Neural progenitor cell (in vitro differentiated cells): ENCODE results near the gene SCYGR4. TPM values are rescaled to one million over a fixed set of nuclear protein-coding genes. Genes with fewer than 3 reads are reported as not detected.

Source experiments
- DNase-seq: peaks from one replicate; pipeline ENCODE4 v3.0.0-alpha.2; 2016; ENCODE audit warnings: low spot score
- H2AFZ ChIP-seq: fragments of 200-600 bp; sonication (generic); replicated peaks from 2 replicates; pipeline ENCODE4 v1.6.1; 2016; ENCODE audit warnings: antibody characterized with exemption
- H3F3A ChIP-seq: fragments of 200-600 bp; sonication (generic); 2 replicates; pipeline ENCODE4 v1.6.1; 2016; ENCODE audit warnings: antibody characterized with exemption, low read depth
- H3K27ac ChIP-seq: fragments of 200-600 bp; sonication (generic); 2 replicates; pipeline ENCODE4 v1.5.1; 2016; ENCODE audit warnings: mild to moderate bottlenecking
- H3K27me3 ChIP-seq: fragments of 200-600 bp; sonication (generic); 2 replicates; pipeline ENCODE4 v1.6.1; 2016; ENCODE audit warnings: mild to moderate bottlenecking, moderate library complexity
- H3K36me3 ChIP-seq: fragments of 200-600 bp; sonication (generic); 2 replicates; pipeline ENCODE4 v1.5.1; 2016
- H3K4me1 ChIP-seq: fragments of 200-600 bp; sonication (generic); 2 replicates; pipeline ENCODE4 v1.6.1; 2016; ENCODE audit warnings: mixed run types
- H3K4me2 ChIP-seq: fragments of 200-600 bp; sonication (generic); 2 replicates; pipeline ENCODE4 v1.6.1; 2016
- H3K4me3 ChIP-seq: fragments of 200-600 bp; sonication (generic); 2 replicates; pipeline ENCODE4 v1.5.1; 2016
- H3K79me2 ChIP-seq: fragments of 200-600 bp; sonication (generic); 2 replicates; pipeline ENCODE4 v1.6.1; 2016; ENCODE audit warnings: low read depth
- H3K9ac ChIP-seq: fragments of 200-600 bp; sonication (generic); 2 replicates; pipeline ENCODE4 v1.6.1; 2016
- H3K9me3 ChIP-seq: fragments of 200-600 bp; sonication (generic); 2 replicates; pipeline ENCODE4 v1.5.1; 2016; ENCODE audit warnings: low read depth
- H4K20me1 ChIP-seq: fragments of 200-600 bp; sonication (generic); 2 replicates; pipeline ENCODE4 v1.6.1; 2016; ENCODE audit warnings: low read depth
- H3K27ac Mint-ChIP-seq: 3 replicates; pipeline ENCODE4 v1.8.0; 2021; ENCODE audit warnings: mixed read lengths
- H3K27me3 Mint-ChIP-seq: 2 replicates; pipeline ENCODE4 v1.8.0; 2022; ENCODE audit warnings: low read depth, mild to moderate bottlenecking, inconsistent platforms, moderate library complexity, mixed read lengths; ENCODE audit not compliant: insufficient read depth
- H3K36me3 Mint-ChIP-seq: 3 replicates; pipeline ENCODE4 v1.8.0; 2021; ENCODE audit warnings: mixed read lengths
- H3K4me1 Mint-ChIP-seq: 3 replicates; pipeline ENCODE4 v1.8.0; 2021; ENCODE audit warnings: mixed read lengths
- H3K4me3 Mint-ChIP-seq: 3 replicates; pipeline ENCODE4 v1.8.0; 2021; ENCODE audit warnings: mild to moderate bottlenecking, moderate library complexity, mixed read lengths
- H3K9me3 Mint-ChIP-seq: 3 replicates; pipeline ENCODE4 v1.8.0; 2020; ENCODE audit warnings: mixed read lengths
- EZH2 ChIP-seq: fragments of 200-600 bp; sonication (generic); IDR thresholded peaks from 2 replicates; pipeline ENCODE4 v1.6.1; 2017; ENCODE audit warnings: antibody characterized with exemption, mild to moderate bottlenecking, moderate library complexity
- EZH2phosphoT487 ChIP-seq: fragments of 200-600 bp; sonication (generic); IDR thresholded peaks from 2 replicates; pipeline ENCODE4 v1.6.1; 2017; ENCODE audit warnings: antibody characterized with exemption
- total RNA-seq: library from RNA; depleted of rRNA; stranded (reverse); fragments of >200 nt; gene quantifications from 2 replicates; pipeline ENCODE4 v1.2.3, GENCODE V29; 2015; ENCODE audit warnings: low replicate concordance
- TF ChIP-seq, protein P1 (sequence below): fragments of 200-600 bp; sonication (generic); IDR thresholded peaks from 2 replicates; pipeline ENCODE4 v1.5.1; 2017; ENCODE audit warnings: antibody characterized with exemption, mild to moderate bottlenecking

Gene SCYGR4
- total RNA-seq, 1 donor from 2014 or later = not detected

DNA sequence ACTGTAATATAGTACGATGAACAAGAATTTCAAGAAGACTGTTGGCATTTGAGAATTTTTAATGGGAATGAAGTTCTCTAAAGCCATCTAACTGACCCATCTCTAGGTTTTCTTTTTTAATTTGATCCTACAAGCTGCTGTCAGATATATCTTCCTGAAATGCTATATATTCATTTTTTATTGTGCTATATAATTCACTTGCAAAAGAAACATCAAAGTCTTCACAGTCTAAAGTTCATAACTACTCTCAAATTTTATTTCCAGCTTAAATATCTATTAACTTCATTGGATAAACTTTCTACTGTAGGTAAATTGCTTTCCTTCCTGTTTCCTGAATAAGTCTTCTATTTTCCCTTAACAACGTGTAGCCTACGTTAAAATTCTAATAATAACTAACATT lies 14.9 kb upstream of the SCYGR4 start:
- Histone ChIP-seq H3K4me3 (no peak overlapping the region), H3K4me2 (no peak overlapping the region), H3K79me2 (no peaks in the 10 kb centered on the region), H3F3A (no peaks in the 10 kb centered on the region), H3K4me1 (no peaks in the 10 kb centered on the region), H4K20me1 (no peaks in the 10 kb centered on the region), H3K9ac (no peak overlapping the region), H2AFZ (no peak overlapping the region), H3K27ac (no peak overlapping the region), H3K27me3 (no peaks in the 10 kb centered on the region), H3K36me3 (no peaks in the 10 kb centered on the region), H3K9me3 (no peaks in the 10 kb centered on the region)
- no peaks in the 10 kb centered on the region for H3K36me3 Mint-ChIP-seq
- H3K27me3 Mint-ChIP-seq = peaks cover 2% of the 10 kb centered on the region
- H3K27ac Mint-ChIP-seq = no peak overlapping the region
- H3K4me3 Mint-ChIP-seq = no peak overlapping the region
- TF ChIP-seq, protein P1, sequence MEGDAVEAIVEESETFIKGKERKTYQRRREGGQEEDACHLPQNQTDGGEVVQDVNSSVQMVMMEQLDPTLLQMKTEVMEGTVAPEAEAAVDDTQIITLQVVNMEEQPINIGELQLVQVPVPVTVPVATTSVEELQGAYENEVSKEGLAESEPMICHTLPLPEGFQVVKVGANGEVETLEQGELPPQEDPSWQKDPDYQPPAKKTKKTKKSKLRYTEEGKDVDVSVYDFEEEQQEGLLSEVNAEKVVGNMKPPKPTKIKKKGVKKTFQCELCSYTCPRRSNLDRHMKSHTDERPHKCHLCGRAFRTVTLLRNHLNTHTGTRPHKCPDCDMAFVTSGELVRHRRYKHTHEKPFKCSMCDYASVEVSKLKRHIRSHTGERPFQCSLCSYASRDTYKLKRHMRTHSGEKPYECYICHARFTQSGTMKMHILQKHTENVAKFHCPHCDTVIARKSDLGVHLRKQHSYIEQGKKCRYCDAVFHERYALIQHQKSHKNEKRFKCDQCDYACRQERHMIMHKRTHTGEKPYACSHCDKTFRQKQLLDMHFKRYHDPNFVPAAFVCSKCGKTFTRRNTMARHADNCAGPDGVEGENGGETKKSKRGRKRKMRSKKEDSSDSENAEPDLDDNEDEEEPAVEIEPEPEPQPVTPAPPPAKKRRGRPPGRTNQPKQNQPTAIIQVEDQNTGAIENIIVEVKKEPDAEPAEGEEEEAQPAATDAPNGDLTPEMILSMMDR = no peak
- TF ChIP-seq EZH2phosphoT487 (no peak), EZH2 (no peak)
- no peak for DNase-seq
- H3K4me1 Mint-ChIP-seq = peaks cover 7% of the 10 kb centered on the region
- no peaks in the 10 kb centered on the region for H3K9me3 Mint-ChIP-seq

DNA sequence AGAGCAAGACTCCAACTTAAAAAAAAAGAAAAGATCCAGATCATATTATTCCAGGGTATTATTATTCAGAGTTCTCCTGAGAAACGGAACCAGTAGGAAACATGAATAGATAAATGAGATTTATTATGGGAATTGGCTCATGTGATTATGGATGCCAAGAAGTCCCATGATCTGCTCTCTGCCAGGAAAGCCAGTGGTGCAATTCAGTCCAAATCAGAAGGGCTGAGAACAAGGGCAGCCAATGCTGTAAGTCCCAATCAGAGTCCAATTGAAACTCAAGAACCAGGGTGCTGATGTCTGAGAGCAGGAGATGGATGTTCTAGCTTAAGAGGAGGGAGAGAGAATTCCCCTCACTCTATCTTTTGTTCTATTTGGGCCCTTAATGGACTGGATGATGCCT lies 10.8 kb upstream of the SCYGR4 start:
- TF ChIP-seq EZH2 (no peak), EZH2phosphoT487 (no peak)
- TF ChIP-seq, protein P1 = no peak
- H3K27me3 Mint-ChIP-seq = no peaks in the 10 kb centered on the region

DNA sequence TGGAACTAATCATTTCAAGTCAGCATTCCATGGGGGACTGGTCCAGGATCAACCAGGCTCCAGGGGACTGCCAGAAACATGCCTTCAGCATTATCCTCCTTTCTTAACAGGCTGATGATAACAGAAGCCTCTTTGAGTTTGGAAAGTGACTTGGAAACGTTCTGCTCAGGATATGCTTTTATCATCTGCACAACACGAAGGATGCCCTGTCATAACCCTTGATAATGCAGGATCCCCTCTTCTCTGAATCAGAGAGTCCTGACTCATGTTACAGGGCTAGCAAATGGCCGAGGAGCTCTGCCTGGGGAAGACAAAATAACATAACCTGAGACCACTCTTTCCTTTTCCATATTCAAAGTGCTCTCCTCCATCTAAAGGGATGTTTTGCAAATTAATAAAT lies 9.4 kb upstream of the SCYGR4 start:
- Histone ChIP-seq H3K4me3 (no peak overlapping the region), H3K4me2 (no peak overlapping the region), H3K36me3 (no peaks in the 10 kb centered on the region), H3K9ac (no peak overlapping the region), H3K79me2 (no peaks in the 10 kb centered on the region), H4K20me1 (no peaks in the 10 kb centered on the region), H3F3A (no peaks in the 10 kb centered on the region), H3K4me1 (no peaks in the 10 kb centered on the region), H3K27me3 (no peaks in the 10 kb centered on the region), H2AFZ (no peak overlapping the region), H3K9me3 (no peaks in the 10 kb centered on the region), H3K27ac (no peak overlapping the region)
- Mint-ChIP-seq H3K27me3 (no peaks in the 10 kb centered on the region), H3K4me3 (no peak overlapping the region), H3K36me3 (no peaks in the 10 kb centered on the region), H3K27ac (no peak overlapping the region), H3K4me1 (no peaks in the 10 kb centered on the region), H3K9me3 (no peaks in the 10 kb centered on the region)
- no peak for DNase-seq
- TF ChIP-seq EZH2phosphoT487 (no peak), EZH2 (no peak)
- TF ChIP-seq, protein P1 = no peak

More for the DNA sequence above, 10.8 kb upstream of the SCYGR4 start:
- Histone ChIP-seq H3K9ac (no peak overlapping the region), H3K36me3 (no peaks in the 10 kb centered on the region), H3K4me1 (no peaks in the 10 kb centered on the region), H3K9me3 (no peaks in the 10 kb centered on the region), H3K27ac (no peak overlapping the region), H4K20me1 (no peaks in the 10 kb centered on the region), H3K27me3 (no peaks in the 10 kb centered on the region), H3K79me2 (no peaks in the 10 kb centered on the region), H3K4me3 (no peak overlapping the region), H3F3A (no peaks in the 10 kb centered on the region), H2AFZ (no peak overlapping the region), H3K4me2 (no peak overlapping the region)
- H3K4me1 Mint-ChIP-seq = no peaks in the 10 kb centered on the region
- no peak for DNase-seq
- H3K4me3 Mint-ChIP-seq = no peak overlapping the region
- no peaks in the 10 kb centered on the region for H3K36me3 Mint-ChIP-seq
- H3K9me3 Mint-ChIP-seq = no peaks in the 10 kb centered on the region
- no peak overlapping the region for H3K27ac Mint-ChIP-seq
